ENCODE data around the gene TMEM121.

TMEM121 gene

DNA sequence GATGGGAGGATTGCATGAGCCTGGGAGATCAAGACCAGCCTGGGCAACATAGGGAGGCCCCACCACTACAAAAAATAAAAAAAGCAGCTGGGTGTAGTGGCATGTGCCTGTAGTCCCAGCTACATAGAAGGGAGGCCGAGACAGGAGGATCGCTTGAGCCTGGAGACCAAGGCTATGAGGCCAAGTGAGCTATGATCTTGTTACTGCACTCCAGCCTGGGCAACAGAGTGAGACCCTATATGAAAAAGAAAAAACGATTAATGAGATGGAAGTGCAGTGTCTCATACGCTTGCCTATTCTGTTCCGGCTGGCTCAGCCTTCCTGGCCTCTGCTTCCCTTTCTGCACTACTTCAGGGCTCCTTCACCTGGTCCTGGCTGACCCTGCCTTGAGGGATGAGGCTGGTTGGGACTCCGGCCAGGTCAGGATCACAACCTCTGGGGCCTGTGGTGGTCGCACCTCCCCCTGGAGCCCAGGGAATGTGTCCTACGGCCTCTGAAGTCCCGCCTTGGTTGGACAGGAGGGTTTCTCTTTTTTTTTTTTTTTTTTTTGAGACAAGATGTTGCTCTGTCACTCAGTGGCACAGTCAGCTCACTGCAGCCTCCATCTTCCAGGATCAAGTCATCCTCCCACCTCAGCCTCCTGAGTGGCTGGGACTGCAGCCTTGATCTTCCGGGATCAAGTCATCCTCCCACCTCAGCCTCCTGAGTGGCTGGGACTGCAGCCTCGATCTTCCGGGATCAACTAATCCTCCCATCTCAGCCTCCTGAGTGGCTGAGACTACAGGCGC lies 24.7 kb upstream of the TMEM121 start:
- Histone ChIP-seq H3K36me3 (ENCODE audit: control insufficient read depth, insufficient read depth, low read length) (peaks cover 8% of the 10 kb centered on the region), H3K4me1 (ENCODE audit: control insufficient read depth, insufficient read depth, low read length, poor library complexity, severe bottlenecking) (peaks cover 5% of the 10 kb centered on the region), H3K9me3 (ENCODE audit: control insufficient read depth, low read length) (no peaks in the 10 kb centered on the region), H3K4me3 (ENCODE audit: extremely low read depth, insufficient read depth, low read length, poor library complexity, severe bottlenecking) (no peak overlapping the region), H3K27ac (ENCODE audit: low read depth, low read length, severe bottlenecking) (no peak overlapping the region)
- 94% methylated on average over 8 to 9 of the region's 13 CpGs for WGBS, 2 experiments (ENCODE audit: insufficient coverage in 2 of 2)

DNA sequence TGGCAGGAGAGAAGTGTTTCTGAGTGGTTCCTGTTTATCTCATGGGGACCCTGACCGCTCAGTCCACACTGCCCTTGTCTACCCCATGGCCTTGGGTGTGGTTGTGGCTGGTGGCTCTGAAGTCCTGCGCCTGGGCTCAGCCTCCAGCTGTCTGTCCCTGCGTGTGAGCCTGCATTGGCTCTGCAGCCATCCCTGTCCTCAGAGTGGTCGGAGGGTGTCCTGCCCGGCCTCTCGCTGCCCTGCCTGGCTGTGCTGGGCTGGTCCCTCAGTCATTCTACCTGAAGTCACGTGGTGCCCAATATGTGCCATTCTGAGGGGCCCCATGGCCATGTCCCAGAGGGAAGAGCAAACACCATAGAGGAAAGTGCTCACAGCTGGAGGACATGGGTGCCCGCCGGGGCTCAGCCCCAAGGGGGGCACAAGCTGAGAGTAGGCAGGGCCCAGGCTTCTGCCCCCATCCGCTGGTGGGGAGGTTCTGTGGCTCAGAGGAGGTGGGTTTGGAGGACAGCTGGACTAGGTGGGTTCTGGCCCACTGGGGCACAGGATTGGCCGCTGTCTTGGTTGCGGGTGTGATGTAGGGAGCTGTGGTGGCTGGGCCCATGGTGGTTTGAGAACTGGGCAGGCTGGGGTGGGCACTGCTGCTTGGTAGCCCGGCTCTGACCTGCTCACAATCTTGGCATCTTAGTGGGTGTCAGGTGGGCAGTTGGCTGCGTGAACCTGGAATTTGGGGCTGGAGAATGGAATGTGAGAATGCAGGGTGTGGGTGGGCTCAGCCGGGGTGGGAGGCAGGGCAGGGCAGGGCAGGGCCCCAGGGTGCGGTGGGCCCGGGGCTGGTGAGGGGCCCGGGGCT lies 23.7 kb upstream of the TMEM121 start:
- WGBS, 2 experiments (ENCODE audit: insufficient coverage in 2 of 2) = 82 to 89% methylated on average over 14 to 15 of the region's 18 CpGs
- no peak overlapping the region for H3K4me3 ChIP-seq (ENCODE audit: extremely low read depth, insufficient read depth, low read length, poor library complexity, severe bottlenecking)
- peaks cover 5% of the 10 kb centered on the region for H3K4me1 ChIP-seq (ENCODE audit: control insufficient read depth, insufficient read depth, low read length, poor library complexity, severe bottlenecking)
- no peak overlapping the region for H3K27ac ChIP-seq (ENCODE audit: low read depth, low read length, severe bottlenecking)
- no peaks in the 10 kb centered on the region for H3K9me3 ChIP-seq (ENCODE audit: control insufficient read depth, low read length)
- peaks cover 8% of the 10 kb centered on the region for H3K36me3 ChIP-seq (ENCODE audit: control insufficient read depth, insufficient read depth, low read length)

DNA sequence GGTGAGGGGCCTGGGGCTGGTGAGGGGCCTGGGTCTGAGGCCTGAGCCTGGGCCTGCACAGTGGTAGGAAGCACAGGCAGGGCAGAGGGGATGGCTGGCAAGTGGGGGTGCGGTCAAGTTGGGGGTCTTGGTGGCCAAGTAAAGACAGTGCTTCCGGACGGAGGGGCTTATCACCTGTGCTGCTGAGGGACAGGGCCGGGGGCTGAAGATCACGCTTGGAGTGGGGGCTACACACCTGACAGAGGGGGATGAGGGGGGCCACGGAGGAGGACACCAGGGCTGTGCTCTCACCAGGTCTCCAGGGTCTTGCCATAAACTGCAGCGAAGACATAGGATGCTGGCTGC lies 23.1 kb upstream of the TMEM121 start:
- H3K27ac ChIP-seq (ENCODE audit: low read depth, low read length, severe bottlenecking) = no peak overlapping the region
- H3K36me3 ChIP-seq (ENCODE audit: control insufficient read depth, insufficient read depth, low read length) = peaks cover 2% of the 10 kb centered on the region
- no peak overlapping the region for H3K4me3 ChIP-seq (ENCODE audit: extremely low read depth, insufficient read depth, low read length, poor library complexity, severe bottlenecking)
- peaks cover 5% of the 10 kb centered on the region for H3K4me1 ChIP-seq (ENCODE audit: control insufficient read depth, insufficient read depth, low read length, poor library complexity, severe bottlenecking)
- WGBS, 2 experiments (ENCODE audit: insufficient coverage in 2 of 2) = 72 to 85% methylated on average over 4 to 7 of the region's 7 CpGs
- no peaks in the 10 kb centered on the region for H3K9me3 ChIP-seq (ENCODE audit: control insufficient read depth, low read length)

DNA sequence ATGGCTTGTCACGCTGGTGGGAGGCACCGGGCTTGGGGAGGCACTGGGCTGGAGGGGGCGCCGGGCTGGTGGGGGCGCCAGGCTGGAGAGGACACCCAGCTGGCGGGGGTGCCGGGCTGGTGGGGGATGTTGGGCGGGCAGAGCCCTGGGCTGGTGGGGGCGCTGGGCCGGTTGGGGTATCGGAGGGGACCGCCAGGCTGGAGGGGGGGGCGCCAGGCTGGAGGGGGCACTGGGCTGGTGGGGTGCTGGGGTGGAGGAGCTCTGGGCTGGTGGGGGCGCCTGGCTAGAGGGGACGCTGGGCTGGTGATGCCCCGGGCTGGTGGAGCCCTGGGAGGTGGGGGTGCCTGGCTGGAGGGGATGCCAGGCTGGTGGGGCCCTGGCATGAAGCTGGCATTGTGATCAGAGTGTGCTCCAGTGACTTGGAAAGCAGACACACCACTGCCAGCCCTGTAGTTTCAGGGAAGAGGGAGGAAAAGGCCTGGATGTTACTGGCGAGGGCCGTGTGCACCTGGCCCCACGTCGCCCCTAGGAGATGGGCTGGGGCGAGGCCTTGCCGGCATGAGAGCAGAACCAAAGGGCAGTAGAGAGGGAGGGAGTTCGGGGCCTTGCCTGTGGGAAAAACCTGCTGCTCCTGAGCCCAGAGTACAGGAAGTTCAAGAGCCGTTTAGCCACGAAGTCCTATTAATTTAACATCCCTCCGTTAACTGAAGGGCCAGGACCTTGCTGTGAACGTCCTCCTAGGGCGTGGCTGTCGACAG lies 22.3 kb upstream of the TMEM121 start:
- Histone ChIP-seq H3K4me1 (ENCODE audit: control insufficient read depth, insufficient read depth, low read length, poor library complexity, severe bottlenecking) (peaks cover 5% of the 10 kb centered on the region), H3K36me3 (ENCODE audit: control insufficient read depth, insufficient read depth, low read length) (no peaks in the 10 kb centered on the region), H3K9me3 (ENCODE audit: control insufficient read depth, low read length) (no peaks in the 10 kb centered on the region), H3K27ac (ENCODE audit: low read depth, low read length, severe bottlenecking) (no peak overlapping the region), H3K4me3 (ENCODE audit: extremely low read depth, insufficient read depth, low read length, poor library complexity, severe bottlenecking) (no peak overlapping the region)
- WGBS, 2 experiments (ENCODE audit: insufficient coverage in 2 of 2) = 83 to 90% methylated on average over 17 to 19 of the region's 29 CpGs

DNA sequence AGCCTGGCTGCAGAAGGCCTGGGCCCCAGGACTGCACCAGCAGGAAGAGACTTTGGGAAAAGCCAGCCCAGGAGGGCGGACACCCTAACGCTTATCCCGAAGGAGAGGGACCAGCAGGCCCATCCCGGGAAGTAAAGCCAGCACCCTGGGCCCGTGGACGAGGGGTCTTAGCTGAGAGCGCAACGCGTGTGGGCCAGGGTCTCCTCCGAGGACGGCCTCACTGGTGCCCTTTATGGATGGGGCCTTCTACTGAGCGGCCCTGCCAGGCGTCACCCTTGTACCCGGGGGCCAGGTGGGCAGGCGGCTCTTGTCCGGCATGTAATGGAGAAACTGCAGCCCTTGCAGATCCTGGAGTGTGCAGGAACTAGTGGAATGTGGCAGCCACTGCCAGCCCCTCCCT lies 21.3 kb upstream of the TMEM121 start:
- H3K4me1 ChIP-seq (ENCODE audit: control insufficient read depth, insufficient read depth, low read length, poor library complexity, severe bottlenecking) = peaks cover 5% of the 10 kb centered on the region
- 90 to 95% methylated on average over 12 to 16 of the region's 16 CpGs for WGBS, 2 experiments (ENCODE audit: insufficient coverage in 2 of 2)
- H3K4me3 ChIP-seq (ENCODE audit: extremely low read depth, insufficient read depth, low read length, poor library complexity, severe bottlenecking) = no peak overlapping the region
- H3K36me3 ChIP-seq (ENCODE audit: control insufficient read depth, insufficient read depth, low read length) = no peaks in the 10 kb centered on the region
- H3K27ac ChIP-seq (ENCODE audit: low read depth, low read length, severe bottlenecking) = no peak overlapping the region
- no peaks in the 10 kb centered on the region for H3K9me3 ChIP-seq (ENCODE audit: control insufficient read depth, low read length)

DNA sequence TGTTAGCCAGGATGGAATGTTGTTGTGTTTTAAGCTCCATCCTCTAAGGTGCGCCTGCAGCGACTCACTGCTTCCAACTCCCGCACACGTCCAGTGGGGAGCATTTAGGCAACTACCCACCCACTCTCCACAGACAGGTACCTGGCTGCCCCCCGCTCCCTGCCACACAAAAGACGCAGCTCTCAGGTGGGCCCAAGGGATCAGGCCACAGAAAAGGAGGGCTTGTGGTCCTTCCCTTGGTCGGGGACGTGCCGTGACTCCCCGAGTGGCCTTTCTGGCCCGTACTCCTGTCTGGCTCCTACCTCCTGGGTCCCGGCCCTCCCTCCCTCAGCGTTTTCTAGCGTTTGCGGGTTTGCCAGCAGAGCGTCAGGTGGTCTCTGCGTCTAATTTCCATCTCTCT lies 19.1 kb upstream of the TMEM121 start:
- Histone ChIP-seq H3K9me3 (ENCODE audit: control insufficient read depth, low read length) (no peaks in the 10 kb centered on the region), H3K36me3 (ENCODE audit: control insufficient read depth, insufficient read depth, low read length) (no peaks in the 10 kb centered on the region), H3K4me1 (ENCODE audit: control insufficient read depth, insufficient read depth, low read length, poor library complexity, severe bottlenecking) (no peaks in the 10 kb centered on the region), H3K27ac (ENCODE audit: low read depth, low read length, severe bottlenecking) (no peak overlapping the region), H3K4me3 (ENCODE audit: extremely low read depth, insufficient read depth, low read length, poor library complexity, severe bottlenecking) (no peak overlapping the region)
- 81 to 87% methylated on average over 13 to 17 of the region's 17 CpGs for WGBS, 2 experiments (ENCODE audit: insufficient coverage in 2 of 2)

DNA sequence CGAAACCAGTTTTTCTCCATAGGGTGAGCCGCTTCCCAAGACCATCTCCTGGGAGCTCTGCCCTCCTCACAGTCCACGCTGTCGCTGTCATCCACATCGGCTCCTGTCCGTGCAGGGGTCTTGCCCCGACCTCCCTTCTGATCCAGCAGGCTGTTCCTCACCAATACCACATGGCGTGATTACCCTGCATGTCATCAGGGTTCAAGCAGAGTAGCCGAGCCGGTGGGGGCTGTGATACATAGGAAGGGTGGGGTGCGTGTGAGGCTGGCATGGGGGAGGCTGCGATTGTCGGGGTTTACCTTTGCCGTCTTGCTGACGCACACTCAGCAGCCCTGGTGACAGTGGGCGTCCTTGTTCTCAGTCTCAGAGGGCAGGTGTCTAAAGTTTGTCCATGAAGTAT lies 18.3 kb upstream of the TMEM121 start:
- no peaks in the 10 kb centered on the region for H3K9me3 ChIP-seq (ENCODE audit: control insufficient read depth, low read length)
- no peak overlapping the region for H3K4me3 ChIP-seq (ENCODE audit: extremely low read depth, insufficient read depth, low read length, poor library complexity, severe bottlenecking)
- H3K4me1 ChIP-seq (ENCODE audit: control insufficient read depth, insufficient read depth, low read length, poor library complexity, severe bottlenecking) = no peaks in the 10 kb centered on the region
- WGBS, 2 experiments (ENCODE audit: insufficient coverage in 2 of 2) = 86 to 88% methylated on average over 11 to 15 of the region's 16 CpGs
- no peak overlapping the region for H3K27ac ChIP-seq (ENCODE audit: low read depth, low read length, severe bottlenecking)
- no peaks in the 10 kb centered on the region for H3K36me3 ChIP-seq (ENCODE audit: control insufficient read depth, insufficient read depth, low read length)

DNA sequence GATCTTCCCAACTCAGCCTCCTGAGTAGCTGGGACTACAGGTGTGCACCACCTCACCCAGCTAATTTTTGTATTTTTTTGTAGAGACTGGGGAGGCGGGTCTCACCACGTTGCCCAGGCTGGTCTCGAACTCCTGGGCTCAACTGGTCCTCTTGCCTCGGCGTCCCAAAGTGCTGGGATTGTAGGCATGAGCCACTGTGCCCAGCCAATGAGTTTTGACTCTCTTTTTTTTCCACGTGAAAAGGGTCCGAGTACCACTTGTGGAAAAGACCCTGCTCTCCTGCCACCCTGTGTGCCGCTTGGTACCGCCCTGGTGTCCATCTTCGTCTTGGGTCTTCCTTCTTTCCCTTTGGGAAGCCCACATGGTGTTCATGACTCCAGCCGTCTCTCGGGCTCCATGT lies 17.8 kb upstream of the TMEM121 start:
- Histone ChIP-seq H3K4me3 (ENCODE audit: extremely low read depth, insufficient read depth, low read length, poor library complexity, severe bottlenecking) (no peak overlapping the region), H3K9me3 (ENCODE audit: control insufficient read depth, low read length) (no peaks in the 10 kb centered on the region), H3K4me1 (ENCODE audit: control insufficient read depth, insufficient read depth, low read length, poor library complexity, severe bottlenecking) (no peaks in the 10 kb centered on the region), H3K27ac (ENCODE audit: low read depth, low read length, severe bottlenecking) (no peak overlapping the region), H3K36me3 (ENCODE audit: control insufficient read depth, insufficient read depth, low read length) (no peaks in the 10 kb centered on the region)
- 91 to 92% methylated on average over 10 to 12 of the region's 12 CpGs for WGBS, 2 experiments (ENCODE audit: insufficient coverage in 2 of 2)

DNA sequence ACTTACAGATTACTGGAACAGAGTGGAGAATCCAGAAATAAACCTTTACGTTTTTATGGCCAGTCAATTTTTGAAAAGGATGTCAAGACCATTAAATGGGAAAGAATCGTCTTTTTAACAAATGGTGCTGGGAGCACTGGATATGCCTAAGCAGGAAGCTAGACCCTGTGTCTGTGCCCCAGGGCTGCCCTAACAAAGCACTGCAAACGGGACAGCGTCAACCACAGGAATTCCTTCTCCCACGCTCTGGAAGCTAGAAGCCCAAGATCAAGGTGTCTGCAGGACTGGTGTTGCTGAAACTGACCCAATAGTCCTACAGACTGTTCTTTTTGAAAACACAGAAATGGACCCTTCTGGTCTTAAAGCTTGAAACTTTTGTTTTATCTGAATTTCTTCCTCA lies 9.3 kb upstream of the TMEM121 start:
- H3K4me1 ChIP-seq (ENCODE audit: control insufficient read depth, insufficient read depth, low read length, poor library complexity, severe bottlenecking) = no peaks in the 10 kb centered on the region
- H3K27ac ChIP-seq (ENCODE audit: low read depth, low read length, severe bottlenecking) = no peak overlapping the region
- 61 to 65% methylated on average over 5 of the region's 5 CpGs for WGBS, 2 experiments (ENCODE audit: insufficient coverage in 2 of 2)
- no peaks in the 10 kb centered on the region for H3K36me3 ChIP-seq (ENCODE audit: control insufficient read depth, insufficient read depth, low read length)
- peaks cover 8% of the 10 kb centered on the region for H3K9me3 ChIP-seq (ENCODE audit: control insufficient read depth, low read length)
- no peak overlapping the region for H3K4me3 ChIP-seq (ENCODE audit: extremely low read depth, insufficient read depth, low read length, poor library complexity, severe bottlenecking)

DNA sequence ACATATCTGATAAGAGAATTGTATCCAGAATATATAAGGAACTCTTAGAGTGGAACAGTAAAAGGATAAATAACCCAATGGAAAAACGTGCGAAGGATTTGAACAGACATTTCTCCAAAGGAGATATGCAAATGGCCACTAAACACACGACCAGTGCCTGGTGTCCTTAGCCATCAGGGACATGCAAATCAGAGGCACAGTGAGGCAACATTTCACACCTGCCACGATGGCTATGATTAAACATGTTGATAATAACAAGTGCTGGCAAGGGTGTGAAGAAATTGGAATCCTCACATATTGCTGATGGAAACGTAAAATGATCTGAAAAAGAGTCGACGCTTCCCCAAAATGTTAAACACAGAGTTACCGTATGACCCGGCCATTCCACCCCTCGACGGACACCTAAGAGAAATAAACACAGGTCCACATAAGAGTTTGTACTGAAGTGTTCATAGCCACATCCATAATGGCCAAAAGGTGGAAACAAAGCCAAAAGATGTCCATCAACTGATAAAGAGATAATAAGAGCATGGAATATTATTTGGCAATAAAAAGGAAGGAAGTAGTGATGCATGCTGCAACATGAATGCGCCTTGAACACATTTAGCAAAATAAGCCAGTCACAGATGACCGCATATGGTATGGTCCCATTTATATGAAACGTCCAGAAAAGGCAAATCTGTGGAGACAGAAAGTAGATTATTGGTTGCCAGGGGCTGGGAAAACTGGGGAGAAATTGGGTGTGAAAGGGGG lies 6.3 kb upstream of the TMEM121 start:
- 67 to 70% methylated on average over 10 to 14 of the region's 14 CpGs for WGBS, 2 experiments (ENCODE audit: insufficient coverage in 2 of 2)
- Histone ChIP-seq H3K27ac (ENCODE audit: low read depth, low read length, severe bottlenecking) (no peak overlapping the region), H3K9me3 (ENCODE audit: control insufficient read depth, low read length) (peaks cover 8% of the 10 kb centered on the region), H3K36me3 (ENCODE audit: control insufficient read depth, insufficient read depth, low read length) (no peaks in the 10 kb centered on the region), H3K4me3 (ENCODE audit: extremely low read depth, insufficient read depth, low read length, poor library complexity, severe bottlenecking) (no peak overlapping the region), H3K4me1 (ENCODE audit: control insufficient read depth, insufficient read depth, low read length, poor library complexity, severe bottlenecking) (no peaks in the 10 kb centered on the region)
